ENCODE measurements around the gene IFNL1.
"Not testable (repeated sequence)": the region's sequence is repeated elsewhere in the genome, so short reads cannot be mapped to it uniquely, and the experiment has no call there.

Gene IFNL1

DNA sequence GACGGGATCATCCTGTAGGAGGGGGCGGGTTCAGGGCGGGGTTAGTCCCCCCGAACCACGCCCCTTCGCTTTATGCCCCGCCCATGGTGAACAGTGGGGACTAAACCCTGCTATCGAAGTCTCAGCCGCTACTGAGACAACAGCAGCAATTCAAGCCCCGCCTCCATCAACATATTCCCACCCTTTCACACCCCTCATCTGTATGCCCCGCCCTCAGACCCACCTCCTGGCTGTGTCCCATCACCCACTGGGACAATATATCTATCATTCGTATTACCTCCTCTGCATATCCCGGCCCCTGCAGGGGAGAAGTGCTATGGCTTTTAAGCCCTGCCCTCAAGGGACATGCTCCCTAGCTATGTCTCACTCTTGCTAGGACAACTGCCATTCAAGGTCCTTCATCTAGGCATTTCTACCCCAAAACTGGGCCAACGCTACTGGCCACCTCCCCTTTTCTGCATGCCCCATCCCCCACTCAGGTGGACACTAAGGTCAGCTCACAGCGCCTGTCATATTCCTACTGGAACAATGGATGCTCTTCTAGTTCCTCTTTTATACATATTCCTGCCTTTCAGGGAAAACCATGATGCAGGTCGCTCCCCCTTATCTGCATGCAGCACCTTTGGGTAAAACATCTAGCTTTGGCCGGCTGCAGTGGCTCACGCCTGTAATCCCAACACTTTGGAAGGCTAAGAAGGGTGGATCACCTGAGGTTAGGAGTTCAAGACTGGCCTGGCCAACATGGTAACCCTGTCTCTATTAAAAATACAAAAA lies 12.5 kb downstream of the IFNL1 start:
- Histone ChIP-seq H4K20me1 (ENCODE audit: control insufficient read depth, insufficient read depth, low read depth, low read length) (no peaks in the 10 kb centered on the region), H3K27me3 (ENCODE audit: control insufficient read depth, low read length) (no peaks in the 10 kb centered on the region), H3K36me3 (ENCODE audit: control insufficient read depth, low read length) (no peaks in the 10 kb centered on the region), H3K27ac (ENCODE audit: low read depth, low read length) (no peak overlapping the region), H3K79me2 (ENCODE audit: control insufficient read depth, low read length) (no peaks in the 10 kb centered on the region), H3K9me3 (ENCODE audit: control insufficient read depth, insufficient read depth, low read length) (no peaks in the 10 kb centered on the region), H3K4me3 (ENCODE audit: low read length) (no peak overlapping the region), H3K9me2 (replicated peaks; ENCODE audit: control insufficient read depth, low read length) (no peaks in the 10 kb centered on the region), H3K4me1 (ENCODE audit: control insufficient read depth, low read length) (no peaks in the 10 kb centered on the region), H3F3A (ENCODE audit: control insufficient read depth, insufficient read depth) (no peaks in the 10 kb centered on the region), H3K4me2 (ENCODE audit: low read length) (no peak overlapping the region)
- TF ChIP-seq, protein P1, sequence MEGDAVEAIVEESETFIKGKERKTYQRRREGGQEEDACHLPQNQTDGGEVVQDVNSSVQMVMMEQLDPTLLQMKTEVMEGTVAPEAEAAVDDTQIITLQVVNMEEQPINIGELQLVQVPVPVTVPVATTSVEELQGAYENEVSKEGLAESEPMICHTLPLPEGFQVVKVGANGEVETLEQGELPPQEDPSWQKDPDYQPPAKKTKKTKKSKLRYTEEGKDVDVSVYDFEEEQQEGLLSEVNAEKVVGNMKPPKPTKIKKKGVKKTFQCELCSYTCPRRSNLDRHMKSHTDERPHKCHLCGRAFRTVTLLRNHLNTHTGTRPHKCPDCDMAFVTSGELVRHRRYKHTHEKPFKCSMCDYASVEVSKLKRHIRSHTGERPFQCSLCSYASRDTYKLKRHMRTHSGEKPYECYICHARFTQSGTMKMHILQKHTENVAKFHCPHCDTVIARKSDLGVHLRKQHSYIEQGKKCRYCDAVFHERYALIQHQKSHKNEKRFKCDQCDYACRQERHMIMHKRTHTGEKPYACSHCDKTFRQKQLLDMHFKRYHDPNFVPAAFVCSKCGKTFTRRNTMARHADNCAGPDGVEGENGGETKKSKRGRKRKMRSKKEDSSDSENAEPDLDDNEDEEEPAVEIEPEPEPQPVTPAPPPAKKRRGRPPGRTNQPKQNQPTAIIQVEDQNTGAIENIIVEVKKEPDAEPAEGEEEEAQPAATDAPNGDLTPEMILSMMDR (IDR thresholded peaks at IDR 0.05; ENCODE audit: low read depth, low read length, poor library complexity, severe bottlenecking) = no peak
- TF ChIP-seq EZH2phosphoT487 (IDR thresholded peaks at IDR 0.05; ENCODE audit: borderline replicate concordance, low read length) = no peak

DNA sequence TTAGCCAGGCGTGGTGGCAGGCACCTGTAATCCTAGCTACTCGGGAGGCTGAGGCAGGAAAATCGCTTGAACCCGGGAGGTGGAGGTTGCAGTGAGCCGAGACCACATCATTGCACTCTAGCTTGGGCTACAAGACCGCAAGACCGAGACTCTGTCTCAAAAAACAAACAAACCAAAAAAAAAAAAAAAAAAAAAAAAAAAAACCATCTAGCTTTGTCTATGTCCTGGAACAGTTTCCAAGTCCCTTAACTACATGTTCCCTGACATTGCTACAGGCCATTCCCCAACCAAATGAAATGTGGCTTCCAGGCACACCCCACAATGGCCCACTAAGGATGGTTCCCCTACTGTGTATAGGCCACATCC lies 13.1 kb downstream of the IFNL1 start:
- not testable (repeated sequence) for H3K36me3 ChIP-seq (ENCODE audit: control insufficient read depth, low read length); H3K4me3 ChIP-seq (ENCODE audit: low read length); H3F3A ChIP-seq (ENCODE audit: control insufficient read depth, insufficient read depth); H3K79me2 ChIP-seq (ENCODE audit: control insufficient read depth, low read length); H3K27me3 ChIP-seq (ENCODE audit: control insufficient read depth, low read length); H3K9me3 ChIP-seq (ENCODE audit: control insufficient read depth, insufficient read depth, low read length); H4K20me1 ChIP-seq (ENCODE audit: control insufficient read depth, insufficient read depth, low read depth, low read length); H3K4me1 ChIP-seq (ENCODE audit: control insufficient read depth, low read length); H3K4me2 ChIP-seq (ENCODE audit: low read length); H3K27ac ChIP-seq (ENCODE audit: low read depth, low read length); H3K9me2 ChIP-seq (replicated peaks; ENCODE audit: control insufficient read depth, low read length)

DNA sequence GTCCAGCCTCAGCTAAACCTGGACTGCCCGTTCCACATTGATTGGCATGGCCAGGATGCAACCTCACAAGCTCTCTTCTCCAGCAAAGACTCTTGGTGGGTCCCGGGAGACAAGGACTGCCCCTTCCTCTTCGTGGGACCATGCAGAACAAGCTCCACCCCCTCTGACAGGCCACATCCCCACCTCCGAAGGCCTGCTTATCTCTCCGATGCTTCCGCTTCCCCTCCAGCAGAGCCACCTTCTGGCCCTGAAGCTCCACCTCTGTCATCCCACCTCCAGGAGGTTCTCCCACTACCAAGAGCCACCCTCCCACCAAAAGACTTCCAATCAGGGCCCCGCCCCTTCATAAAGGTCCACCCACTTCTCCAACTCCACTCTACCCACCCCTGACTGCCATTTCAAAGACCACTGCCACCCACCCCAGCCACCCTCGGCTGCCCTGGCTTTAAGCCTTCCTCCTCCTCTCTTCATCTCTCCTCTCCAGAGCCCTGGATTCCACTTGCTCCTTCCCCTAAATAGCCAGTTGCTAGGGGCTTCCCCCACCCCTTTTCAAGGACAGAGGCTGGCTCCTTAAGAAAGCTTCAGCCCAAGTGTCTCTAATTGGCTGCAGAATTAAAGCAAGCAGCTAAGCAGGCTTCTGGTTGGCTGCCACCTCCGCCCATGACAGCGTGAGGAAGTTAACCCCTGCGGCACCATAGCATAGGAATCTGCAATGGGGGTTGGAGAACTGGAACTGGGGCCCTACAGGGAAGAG lies 14.5 kb downstream of the IFNL1 start:
- H3K27me3 ChIP-seq (ENCODE audit: control insufficient read depth, low read length) = no peaks in the 10 kb centered on the region
- no peak overlapping the region for H3K27ac ChIP-seq (ENCODE audit: low read depth, low read length)
- no peaks in the 10 kb centered on the region for H3K79me2 ChIP-seq (ENCODE audit: control insufficient read depth, low read length)
- H3K4me1 ChIP-seq (ENCODE audit: control insufficient read depth, low read length) = no peaks in the 10 kb centered on the region
- no peaks in the 10 kb centered on the region for H3F3A ChIP-seq (ENCODE audit: control insufficient read depth, insufficient read depth)
- H3K4me2 ChIP-seq (ENCODE audit: low read length) = no peak overlapping the region
- no peaks in the 10 kb centered on the region for H3K9me2 ChIP-seq (replicated peaks; ENCODE audit: control insufficient read depth, low read length)
- no peaks in the 10 kb centered on the region for H3K9me3 ChIP-seq (ENCODE audit: control insufficient read depth, insufficient read depth, low read length)
- no peak overlapping the region for H3K4me3 ChIP-seq (ENCODE audit: low read length)
- TF ChIP-seq, protein P1 (IDR thresholded peaks at IDR 0.05; ENCODE audit: low read depth, low read length, poor library complexity, severe bottlenecking) = no peak
- no peak for TF ChIP-seq EZH2phosphoT487 (IDR thresholded peaks at IDR 0.05; ENCODE audit: borderline replicate concordance, low read length)
- H3K36me3 ChIP-seq (ENCODE audit: control insufficient read depth, low read length) = no peaks in the 10 kb centered on the region
- no peaks in the 10 kb centered on the region for H4K20me1 ChIP-seq (ENCODE audit: control insufficient read depth, insufficient read depth, low read depth, low read length)

All from DOHH2 (cell line).